ENCODE data around the gene MSRB2.

DNA sequence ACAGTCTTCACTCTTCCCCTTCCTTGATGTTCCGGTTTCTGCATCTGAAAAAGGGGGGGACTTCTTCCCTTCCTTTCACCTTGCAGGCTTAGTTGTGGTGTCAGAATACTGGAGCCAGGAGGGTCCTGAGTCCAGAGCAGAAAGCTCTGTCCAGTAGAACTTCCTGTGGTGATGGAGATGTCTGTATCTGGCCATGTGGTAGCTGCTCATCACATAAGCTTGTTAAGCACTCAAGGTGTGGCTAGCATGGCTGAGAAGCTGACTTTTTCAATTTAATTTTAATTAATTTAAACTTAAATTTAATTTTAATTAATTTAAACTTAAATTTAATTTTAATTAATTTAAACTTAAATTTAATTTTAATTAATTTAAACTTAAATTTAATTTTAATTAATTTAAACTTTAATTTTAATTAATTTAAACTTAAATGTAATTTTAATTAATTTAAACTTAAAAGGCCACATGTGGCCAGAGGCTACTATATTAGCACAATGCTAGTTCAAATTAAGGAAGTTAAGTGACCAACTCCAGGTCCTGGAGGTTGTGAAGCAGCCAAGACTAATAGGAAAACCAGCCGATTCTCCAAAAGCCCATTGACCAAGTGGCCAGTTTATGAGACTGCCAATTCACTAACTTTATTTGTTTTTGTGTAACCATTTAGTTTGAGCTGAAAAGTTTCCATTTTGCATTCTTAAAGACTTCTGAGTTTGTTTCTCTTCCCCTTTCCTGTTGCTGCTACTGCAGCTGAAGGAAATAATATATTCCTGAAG is 16.3 kb downstream of the MSRB2 start:
- TF ChIP-seq POLR2AphosphoS5 (IDR thresholded peaks at IDR 0.05; ENCODE audit: low read depth, low read length): no peak
- no peak for TF ChIP-seq POLR2A (IDR thresholded peaks at IDR 0.05; ENCODE audit: low read depth, low read length)
